Sigmoid colon (tissue), 7 donors: ENCODE results near the gene POGZ. TPM values are rescaled to one million over a fixed set of nuclear protein-coding genes. Genes with fewer than 3 reads are reported as not detected.

ENCODE experiments used
- DNase-seq: peaks from one replicate; pipeline ENCODE4 v3.0.0-alpha.2; 2019
- H3K27ac ChIP-seq, 4 donors: fragments of 200-600 bp; sonication (generic); one replicate each; pipeline ENCODE4 v1.5.1; 2016 to 2019; ENCODE audit warnings: mild to moderate bottlenecking in 1 of 4
- H3K27me3 ChIP-seq, 3 donors: fragments of 200-600 bp; sonication (generic); one replicate each; pipeline ENCODE4 v1.5.1; 2019; ENCODE audit warnings: mild to moderate bottlenecking in 1 of 3
- H3K36me3 ChIP-seq, 4 donors: fragments of 200-600 bp; sonication (generic); one replicate each; pipeline ENCODE4 v1.5.1; 2016 to 2019
- H3K4me1 ChIP-seq, 4 donors: fragments of 200-600 bp; sonication (generic); one replicate each; pipeline ENCODE4 v1.5.1; 2017 to 2019
- H3K4me3 ChIP-seq, 4 donors: fragments of 200-600 bp; sonication (generic); one replicate each; pipeline ENCODE4 v1.5.1; 2017 to 2019; ENCODE audit warnings: mild to moderate bottlenecking in 2 of 4, moderate library complexity in 1 of 4
- H3K9me3 ChIP-seq, 4 donors: fragments of 200-600 bp in 3 of 4; sonication (generic) in 3 of 4; one replicate each; pipeline versions ENCODE4 v1.5.1 to v1.6.1; 2013 to 2019
- EP300 ChIP-seq, 4 donors: sonication (generic); formaldehyde crosslinking; IDR thresholded peaks; one replicate each; pipeline ENCODE4 v1.6.1; 2017; ENCODE audit warnings: antibody characterized with exemption in 4 of 4
- POLR2A ChIP-seq, 2 donors: fragments of 450-650 bp; IDR thresholded peaks; one replicate each; pipeline ENCODE4 v1.6.1; 2016; ENCODE audit warnings: antibody characterized with exemption in 2 of 2, mild to moderate bottlenecking in 2 of 2, moderate library complexity in 2 of 2
- POLR2AphosphoS5 ChIP-seq, 4 donors: sonication (generic); formaldehyde crosslinking; IDR thresholded peaks; one replicate each; pipeline ENCODE4 v1.6.1; 2017; ENCODE audit warnings: antibody characterized with exemption in 4 of 4
- WGBS, 2 donors: extraction: QIAGEN DNeasy Blood & Tissue Kit; methylation state at CpG; one replicate each; pipeline ENCODE4 v1.1.7; 2013; 5-methylcytosine and 5-hydroxymethylcytosine counted together
- intact Hi-C: fragments of 100-400 bp; cut with DNase I; formaldehyde crosslinking; loops from one replicate; pipeline ENCODE4 v1.15.1; 2023
- polyA plus RNA-seq, 3 donors: library from polyadenylated mRNA; stranded (reverse); fragments of 200-250 nt; gene quantifications; one replicate each; pipeline ENCODE4 v1.2.3, GENCODE V29; 2013
- total RNA-seq, 4 donors: library from RNA; depleted of rRNA; stranded (reverse); fragments of >200 nt; gene quantifications; one replicate each; pipeline ENCODE4 v1.1.0, GENCODE V29; 2016
- TF ChIP-seq, protein P1 (sequence below), 4 experiments: fragments of 450-650 bp in 3 of 4; fragments of 200-600 bp in 1 of 4; IDR thresholded peaks; one replicate each; pipeline ENCODE4 v1.5.1; 2016 to 2019; ENCODE audit warnings: antibody characterized with exemption in 4 of 4, mild to moderate bottlenecking in 3 of 4, moderate library complexity in 2 of 4
- donor health status: healthy with polysubstance abuse.
- donor health status: Bipolar disorder and iron deficiency.
- donor health status: healthy.

The POGZ gene
- total and polyA plus RNA-seq, 7 donors: 7.2 to 75.3 (median 40.6) TPM

DNA sequence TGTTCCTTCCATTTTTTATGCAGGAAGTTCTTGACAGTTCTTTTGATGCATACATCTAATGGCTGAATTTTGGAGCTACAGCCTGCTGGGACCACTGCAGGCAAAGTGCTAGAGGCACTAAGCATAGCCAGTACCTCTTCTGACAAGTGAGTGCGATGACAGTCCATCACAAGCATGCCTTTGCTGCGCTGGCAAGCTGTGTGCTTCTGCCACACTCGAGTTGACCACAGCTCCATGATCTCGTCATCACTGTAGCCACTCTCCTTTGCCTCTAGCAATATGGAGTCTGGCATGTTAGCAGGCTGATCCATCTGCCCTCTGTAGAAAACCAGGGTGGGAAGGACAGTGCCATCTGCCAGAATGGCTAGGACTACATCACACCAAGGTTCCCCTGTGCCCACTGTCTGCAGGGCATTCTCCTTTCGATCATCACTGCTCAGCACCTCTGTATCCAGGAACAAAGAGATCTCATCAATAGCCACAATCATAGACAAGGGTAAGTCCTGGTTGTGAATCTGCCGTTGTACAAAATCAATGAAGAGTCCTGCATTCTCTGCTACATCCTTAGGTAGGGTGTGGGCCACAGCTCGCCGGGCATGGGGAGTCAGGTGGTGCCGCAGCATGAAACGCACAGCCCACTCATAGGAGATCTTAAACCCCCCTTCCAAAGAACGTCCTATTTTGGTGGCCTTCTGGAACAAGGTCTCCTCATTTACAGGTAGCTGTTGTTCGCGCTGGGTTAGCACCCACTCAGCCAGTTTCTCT, 53.9 kb downstream of the POGZ start:
- DNase-seq: no peak
- 89 to 92% methylated on average over 13 of the region's 13 CpGs for WGBS, 2 donors
- H3K27ac ChIP-seq: no peak overlapping the region
- H3K9me3 ChIP-seq: no peaks in the 10 kb centered on the region
- H3K4me1 ChIP-seq: peaks cover 0 to 13% (median 8%) of the 10 kb centered on the region in 4 donors
- H3K4me3 ChIP-seq: no peak overlapping the region
- intact Hi-C loops: no loop called here
- peaks cover 56 to 100% (median 67%) of the 10 kb centered on the region in 4 donors for H3K36me3 ChIP-seq
- no peaks in the 10 kb centered on the region for H3K27me3 ChIP-seq
- TF ChIP-seq EP300 (IDR thresholded peaks at IDR 0.05) (no peak), POLR2AphosphoS5 (IDR thresholded peaks at IDR 0.05) (no peak), POLR2A (IDR thresholded peaks at IDR 0.05) (no peak)
- TF ChIP-seq, protein P1, sequence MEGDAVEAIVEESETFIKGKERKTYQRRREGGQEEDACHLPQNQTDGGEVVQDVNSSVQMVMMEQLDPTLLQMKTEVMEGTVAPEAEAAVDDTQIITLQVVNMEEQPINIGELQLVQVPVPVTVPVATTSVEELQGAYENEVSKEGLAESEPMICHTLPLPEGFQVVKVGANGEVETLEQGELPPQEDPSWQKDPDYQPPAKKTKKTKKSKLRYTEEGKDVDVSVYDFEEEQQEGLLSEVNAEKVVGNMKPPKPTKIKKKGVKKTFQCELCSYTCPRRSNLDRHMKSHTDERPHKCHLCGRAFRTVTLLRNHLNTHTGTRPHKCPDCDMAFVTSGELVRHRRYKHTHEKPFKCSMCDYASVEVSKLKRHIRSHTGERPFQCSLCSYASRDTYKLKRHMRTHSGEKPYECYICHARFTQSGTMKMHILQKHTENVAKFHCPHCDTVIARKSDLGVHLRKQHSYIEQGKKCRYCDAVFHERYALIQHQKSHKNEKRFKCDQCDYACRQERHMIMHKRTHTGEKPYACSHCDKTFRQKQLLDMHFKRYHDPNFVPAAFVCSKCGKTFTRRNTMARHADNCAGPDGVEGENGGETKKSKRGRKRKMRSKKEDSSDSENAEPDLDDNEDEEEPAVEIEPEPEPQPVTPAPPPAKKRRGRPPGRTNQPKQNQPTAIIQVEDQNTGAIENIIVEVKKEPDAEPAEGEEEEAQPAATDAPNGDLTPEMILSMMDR (IDR thresholded peaks at IDR 0.05): no peak

DNA sequence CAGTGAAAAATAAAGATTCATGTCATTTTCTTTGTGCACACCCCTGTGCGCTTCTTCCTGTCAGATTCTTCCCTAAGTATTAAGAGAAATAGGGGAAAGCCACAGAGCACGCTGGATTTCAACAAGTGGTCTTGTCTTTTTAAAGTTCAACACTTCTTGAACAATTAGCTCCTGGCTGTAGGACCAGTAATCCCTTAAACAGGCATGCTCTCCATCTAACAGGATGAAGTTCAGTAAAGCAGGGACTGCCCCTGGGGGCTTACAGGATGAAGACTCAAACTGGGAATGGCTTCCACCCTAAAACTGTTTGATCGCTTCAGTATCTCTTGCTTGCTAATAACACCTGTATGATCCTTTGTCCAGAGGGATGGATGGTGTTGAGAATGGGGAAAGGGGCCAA, 55.7 kb downstream of the POGZ start:
- DNase-seq: no peak
- Histone ChIP-seq H3K9me3 (no peaks in the 10 kb centered on the region), H3K27me3 (no peaks in the 10 kb centered on the region), H3K27ac (no peak overlapping the region), H3K4me1 (peaks cover 0 to 18% (median 12%) of the 10 kb centered on the region in 4 donors), H3K36me3 (peaks cover 40 to 83% (median 54%) of the 10 kb centered on the region in 4 donors), H3K4me3 (no peak overlapping the region)
- 93% methylated on average over 3 of the region's 3 CpGs for WGBS, 2 donors
- TF ChIP-seq EP300 (IDR thresholded peaks at IDR 0.05) (no peak), POLR2AphosphoS5 (IDR thresholded peaks at IDR 0.05) (no peak), POLR2A (IDR thresholded peaks at IDR 0.05) (no peak)
- TF ChIP-seq, protein P1 (IDR thresholded peaks at IDR 0.05): no peak
- intact Hi-C loops: no loop called here

DNA sequence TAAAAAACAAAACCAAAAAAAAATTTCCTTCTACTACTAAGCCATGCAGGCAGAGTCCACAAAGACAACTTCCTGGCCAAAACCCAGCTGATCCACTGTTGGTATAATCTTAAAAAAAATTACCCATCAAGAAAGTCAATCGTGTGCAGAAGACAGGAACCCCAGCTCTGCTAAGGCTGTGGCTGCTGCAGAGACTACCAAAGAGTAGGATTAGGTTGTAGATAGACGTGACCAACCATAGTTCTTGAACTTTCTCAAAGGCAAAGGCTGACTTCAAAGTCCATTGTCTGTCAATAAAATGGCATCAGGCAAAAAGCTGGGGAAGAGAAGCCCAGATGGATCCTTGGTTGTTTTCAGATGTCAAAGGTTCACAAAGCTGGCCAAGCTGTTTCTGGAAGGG, 56.5 kb downstream of the POGZ start:
- Histone ChIP-seq H3K27me3 (no peaks in the 10 kb centered on the region), H3K4me1 (peaks cover 0 to 18% (median 12%) of the 10 kb centered on the region in 4 donors), H3K36me3 (peaks cover 33 to 75% (median 46%) of the 10 kb centered on the region in 4 donors), H3K27ac (no peak overlapping the region), H3K4me3 (no peak overlapping the region), H3K9me3 (no peaks in the 10 kb centered on the region)
- no peak for DNase-seq
- 70 to 82% methylated on average over 2 of the region's 2 CpGs for WGBS, 2 donors
- TF ChIP-seq POLR2AphosphoS5 (IDR thresholded peaks at IDR 0.05) (no peak), POLR2A (IDR thresholded peaks at IDR 0.05) (no peak), EP300 (IDR thresholded peaks at IDR 0.05) (no peak)
- TF ChIP-seq, protein P1 (IDR thresholded peaks at IDR 0.05): no peak
- intact Hi-C loops: no loop called here

DNA sequence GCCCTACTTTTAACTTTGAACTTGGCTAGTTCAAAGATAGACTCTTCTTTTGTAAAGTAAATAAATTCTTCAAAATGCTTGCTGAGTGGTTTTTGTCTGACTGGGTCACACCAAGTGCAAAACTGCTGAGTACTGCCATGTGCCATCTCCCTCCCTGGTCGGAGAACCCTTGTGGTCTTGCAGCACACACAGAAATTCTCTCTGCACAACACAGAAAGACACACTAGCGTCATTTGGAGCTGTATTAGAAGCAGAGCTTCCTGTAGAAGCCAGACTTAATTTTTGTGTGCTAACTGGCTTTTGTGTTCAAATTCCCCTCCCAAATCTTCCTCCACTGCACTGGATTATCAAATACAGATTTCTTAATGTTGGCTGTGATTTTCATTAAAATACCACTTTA, 57.4 kb downstream of the POGZ start:
- DNase-seq: no peak
- Histone ChIP-seq H3K4me1 (peaks cover 0 to 18% (median 12%) of the 10 kb centered on the region in 4 donors), H3K9me3 (no peaks in the 10 kb centered on the region), H3K36me3 (peaks cover 24 to 66% (median 37%) of the 10 kb centered on the region in 4 donors), H3K4me3 (no peak overlapping the region), H3K27me3 (no peaks in the 10 kb centered on the region), H3K27ac (no peak overlapping the region)
- no peak for TF ChIP-seq POLR2AphosphoS5 (IDR thresholded peaks at IDR 0.05)
- no peak for TF ChIP-seq EP300 (IDR thresholded peaks at IDR 0.05)
- TF ChIP-seq, protein P1 (IDR thresholded peaks at IDR 0.05): no peak
- TF ChIP-seq POLR2A (IDR thresholded peaks at IDR 0.05): no peak
- intact Hi-C loops: no loop called here
- WGBS, 2 donors: 83% methylated on average over 2 of the region's 2 CpGs
